ENCODE results near the gene FCRL6.

DNA sequence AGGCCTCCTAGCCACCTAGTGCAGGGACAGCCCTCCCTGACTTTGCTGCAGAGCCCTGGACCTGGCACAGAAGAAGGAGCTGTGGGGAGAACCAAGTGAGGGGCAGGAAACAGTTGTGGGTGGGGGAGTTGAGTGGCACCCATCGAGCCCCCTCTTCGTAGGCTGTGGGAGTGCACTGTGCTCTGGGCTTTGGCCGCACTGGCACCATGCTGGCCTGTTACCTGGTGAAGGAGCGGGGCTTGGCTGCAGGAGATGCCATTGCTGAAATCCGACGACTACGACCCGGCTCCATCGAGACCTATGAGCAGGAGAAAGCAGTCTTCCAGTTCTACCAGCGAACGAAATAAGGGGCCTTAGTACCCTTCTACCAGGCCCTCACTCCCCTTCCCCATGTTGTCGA, 20.2 kb upstream of the FCRL6 start:
- TF ChIP-seq, protein P1, sequence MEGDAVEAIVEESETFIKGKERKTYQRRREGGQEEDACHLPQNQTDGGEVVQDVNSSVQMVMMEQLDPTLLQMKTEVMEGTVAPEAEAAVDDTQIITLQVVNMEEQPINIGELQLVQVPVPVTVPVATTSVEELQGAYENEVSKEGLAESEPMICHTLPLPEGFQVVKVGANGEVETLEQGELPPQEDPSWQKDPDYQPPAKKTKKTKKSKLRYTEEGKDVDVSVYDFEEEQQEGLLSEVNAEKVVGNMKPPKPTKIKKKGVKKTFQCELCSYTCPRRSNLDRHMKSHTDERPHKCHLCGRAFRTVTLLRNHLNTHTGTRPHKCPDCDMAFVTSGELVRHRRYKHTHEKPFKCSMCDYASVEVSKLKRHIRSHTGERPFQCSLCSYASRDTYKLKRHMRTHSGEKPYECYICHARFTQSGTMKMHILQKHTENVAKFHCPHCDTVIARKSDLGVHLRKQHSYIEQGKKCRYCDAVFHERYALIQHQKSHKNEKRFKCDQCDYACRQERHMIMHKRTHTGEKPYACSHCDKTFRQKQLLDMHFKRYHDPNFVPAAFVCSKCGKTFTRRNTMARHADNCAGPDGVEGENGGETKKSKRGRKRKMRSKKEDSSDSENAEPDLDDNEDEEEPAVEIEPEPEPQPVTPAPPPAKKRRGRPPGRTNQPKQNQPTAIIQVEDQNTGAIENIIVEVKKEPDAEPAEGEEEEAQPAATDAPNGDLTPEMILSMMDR (IDR thresholded peaks at IDR 0.05; ENCODE audit: low read length) = no peak
- no peak for TF ChIP-seq EZH2 (IDR thresholded peaks at IDR 0.05; ENCODE audit: borderline replicate concordance, low read length)

All from OCI-LY1 (cell line).